SW 1271 (cell line): Measurements from ENCODE around the gene FAM124A.
A peak's percentile ranks its signal among the peaks of the same experiment; 100 is the strongest.

Experiments used
- DNase-seq, 2 experiments: peaks; one replicate each; lab custom pipeline; 2025; lab: John Stamatoyannopoulos, UW

FAM124A gene

GRCh38 chr13:51241720-51242119 is 19.5 kb downstream of the FAM124A start:
- DNase-seq, result no peak

DNA sequence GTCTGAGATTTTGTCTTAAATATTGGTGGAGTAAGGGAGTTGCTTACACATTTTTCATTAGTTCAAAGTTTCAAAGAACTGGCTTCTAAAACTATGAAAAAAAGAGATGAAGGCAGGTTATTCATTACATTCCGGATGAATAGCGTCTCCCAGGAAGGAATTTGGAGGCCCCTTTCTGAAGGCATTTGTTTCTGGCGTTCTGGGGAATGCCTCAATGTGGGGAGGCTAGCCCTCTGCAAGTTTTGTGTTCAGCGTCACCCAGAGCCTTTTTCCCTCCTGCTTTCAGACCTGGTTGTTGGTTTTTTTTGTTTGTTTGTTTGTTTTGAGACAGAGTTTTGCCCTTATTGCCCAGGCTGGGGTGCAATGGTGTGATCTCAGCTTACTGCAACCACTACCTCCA is 21.0 kb downstream of the FAM124A start:
- no peak for DNase-seq

- no peak for DNase-seq
These were observed 21.6 kb downstream of the FAM124A start for GRCh38 chr13:51243832-51244231.

DNA sequence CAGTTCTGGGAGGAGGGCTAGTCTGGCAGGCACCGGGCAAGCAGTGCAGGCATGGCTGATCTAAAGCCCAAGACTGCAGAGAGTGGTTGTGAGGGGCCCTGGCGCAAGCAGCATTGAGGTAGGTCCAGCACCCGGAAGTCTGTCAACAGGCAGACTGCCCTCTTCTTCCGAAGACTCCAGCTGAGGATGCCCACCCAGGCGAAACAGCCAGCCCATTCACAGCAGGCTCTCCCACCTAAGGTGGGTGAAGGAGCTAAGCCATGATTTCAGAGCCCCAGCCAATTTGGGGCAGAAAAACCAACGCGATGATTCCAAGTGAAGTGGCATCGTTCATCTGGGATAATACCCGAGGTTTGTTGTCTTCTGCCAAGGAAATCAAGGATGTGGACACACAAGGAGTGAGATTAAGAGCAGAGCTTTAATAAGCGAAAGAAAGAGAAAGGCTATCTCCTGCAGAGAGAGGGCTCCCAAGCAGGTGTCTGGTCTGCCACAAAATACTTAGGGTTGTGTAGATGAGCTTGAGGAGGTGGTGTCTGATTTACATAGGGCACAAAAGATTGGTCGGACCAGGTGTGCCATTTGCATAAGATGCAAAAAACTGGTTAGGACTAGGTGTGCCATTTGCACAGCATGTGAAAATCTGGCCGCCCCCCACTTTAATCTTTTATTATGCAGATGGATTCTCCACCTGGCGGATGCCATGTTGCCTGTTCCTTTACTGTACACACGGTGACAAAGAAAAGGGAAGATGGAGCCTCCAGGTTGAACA is 22.6 kb downstream of the FAM124A start:
- DNase-seq, result no peak

DNA sequence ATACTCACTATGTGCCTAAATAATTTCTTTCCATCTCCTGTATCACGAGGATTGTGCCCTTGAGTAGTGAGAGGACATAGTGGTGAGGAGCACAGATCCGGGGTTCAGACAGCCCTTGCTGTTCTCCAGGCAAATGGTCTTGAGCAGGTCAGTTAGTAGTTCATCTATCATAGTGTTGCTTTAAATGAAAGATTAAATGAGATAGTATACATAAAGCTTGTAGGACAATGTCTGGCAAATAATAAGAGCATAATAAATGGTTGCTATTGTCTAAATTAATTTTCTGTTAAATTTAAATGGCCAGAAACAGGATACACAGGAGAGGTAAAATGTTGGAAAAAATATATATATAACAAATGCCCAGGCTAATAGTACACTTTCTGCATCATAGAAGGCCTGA is 23.4 kb downstream of the FAM124A start:
- no peak for DNase-seq

DNA sequence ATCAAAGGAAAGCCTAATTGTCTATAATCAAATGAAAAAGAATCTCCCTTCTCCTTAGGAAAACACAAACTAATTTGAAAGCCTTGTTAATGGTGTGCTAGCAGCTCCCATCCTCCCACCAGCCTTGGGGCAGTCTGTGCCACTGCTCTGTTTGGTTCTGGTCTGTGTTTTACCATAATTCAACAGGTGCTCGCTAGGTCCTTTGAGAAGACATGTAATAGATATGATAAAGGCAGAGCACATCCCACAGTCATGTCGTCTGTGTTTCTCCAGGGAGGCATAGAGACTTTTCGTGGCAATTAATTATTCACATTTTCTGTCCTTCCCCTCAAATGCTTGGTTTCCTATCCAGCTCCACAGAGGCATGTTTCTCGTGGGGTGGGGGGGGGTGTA is 23.8 kb downstream of the FAM124A start:
- no peak for DNase-seq

- DNase-seq, result no peak
These were observed 24.4 kb downstream of the FAM124A start for GRCh38 chr13:51246418-51247277.

DNA sequence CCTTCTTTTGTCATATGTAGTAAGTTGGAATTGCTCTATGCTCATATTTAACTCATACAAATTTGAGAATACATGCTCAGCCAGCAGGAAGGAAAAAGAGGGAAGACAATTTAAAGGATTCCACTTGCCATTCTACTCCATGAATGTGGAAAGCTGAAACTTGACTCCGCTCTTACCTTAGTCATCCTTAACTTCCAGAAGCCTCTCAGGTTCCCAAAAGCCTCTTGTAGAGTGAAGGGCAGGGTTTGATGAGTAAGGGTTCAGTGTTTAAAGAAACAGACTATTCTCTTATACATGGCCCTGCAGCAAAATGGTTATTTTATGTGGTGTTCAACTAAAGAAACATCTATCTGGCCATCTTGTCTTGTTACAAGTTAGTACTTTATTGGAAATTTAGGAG is 27.1 kb downstream of the FAM124A start:
- DNase-seq, result no peak

DNA sequence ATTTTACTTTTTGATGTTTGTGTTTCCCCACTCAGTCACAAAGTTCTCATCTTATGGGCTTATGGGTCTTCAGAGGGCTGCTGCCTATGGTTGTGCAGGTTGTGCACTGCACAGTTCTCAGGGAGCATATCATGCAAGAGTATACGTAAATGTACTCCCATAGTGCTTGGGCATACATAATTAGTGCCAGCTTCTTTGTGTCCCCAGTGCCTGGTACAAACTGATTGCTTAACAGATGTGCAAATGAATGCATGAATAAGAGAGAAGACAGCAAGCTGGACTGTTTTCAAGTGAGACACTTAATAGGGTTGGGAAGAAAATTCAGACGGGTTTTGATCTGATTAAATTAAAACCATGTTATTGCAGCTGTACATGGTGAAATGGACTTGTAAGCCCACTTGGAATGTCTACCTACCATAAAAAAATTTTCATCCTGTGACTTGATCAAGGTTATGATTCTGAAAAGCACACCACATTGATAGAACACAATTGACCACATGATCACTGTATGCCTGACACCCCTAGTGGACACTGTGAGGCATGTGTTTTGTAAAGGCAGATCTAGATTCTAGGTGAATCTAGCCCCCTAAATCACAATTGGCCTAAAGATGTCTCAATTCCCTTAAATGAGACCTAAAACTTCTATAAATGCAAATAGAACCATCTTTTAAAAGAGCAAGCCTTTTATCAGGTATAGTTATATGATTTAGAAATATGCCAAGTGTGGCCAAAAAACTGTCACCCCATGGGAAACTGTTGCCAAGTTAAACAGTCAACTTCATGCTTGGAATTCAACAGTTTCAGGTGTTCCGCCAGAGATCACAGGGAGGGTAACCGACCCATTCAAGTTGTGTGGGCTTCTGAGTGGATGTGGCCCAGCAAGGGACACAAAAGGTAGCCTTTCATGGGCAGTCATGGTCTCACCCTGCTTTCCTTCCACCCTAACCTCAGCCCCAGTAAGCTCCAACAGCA is 27.9 kb downstream of the FAM124A start:
- DNase-seq, result peak in 1 of 2 experiments; percentile 5

GRCh38 chr13:51251480-51251879 is 29.3 kb downstream of the FAM124A start:
- DNase-seq, result no peak

- DNase-seq, result no peak
These were observed 30.8 kb downstream of the FAM124A start for GRCh38 chr13:51252954-51253532.

- DNase-seq, result no peak
These were observed 33.4 kb downstream of the FAM124A start for GRCh38 chr13:51255556-51255955.

DNA sequence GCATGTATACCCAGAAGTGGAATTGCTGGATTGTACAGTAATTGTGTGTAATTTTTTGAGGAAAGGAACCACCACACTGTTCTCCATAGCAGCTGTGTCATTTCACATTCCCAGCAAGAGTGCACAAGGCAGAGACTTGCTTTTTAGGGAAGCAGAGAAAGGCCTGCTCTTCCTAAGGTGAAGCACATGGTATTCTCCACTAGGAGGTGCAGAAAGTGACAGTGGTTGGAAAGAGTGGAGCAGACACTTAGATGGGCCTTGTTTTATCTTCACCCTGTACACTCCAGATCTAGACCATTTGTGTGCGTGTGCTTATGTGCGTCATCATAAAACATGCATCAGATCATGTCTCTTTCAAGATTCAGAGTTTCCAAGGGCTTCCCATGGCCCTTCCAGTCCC is 35.0 kb downstream of the FAM124A start:
- DNase-seq, result peak in 1 of 2 experiments; percentile 13

- DNase-seq, result no peak
These were observed 36.7 kb downstream of the FAM124A start for GRCh38 chr13:51258612-51259548.

DNA sequence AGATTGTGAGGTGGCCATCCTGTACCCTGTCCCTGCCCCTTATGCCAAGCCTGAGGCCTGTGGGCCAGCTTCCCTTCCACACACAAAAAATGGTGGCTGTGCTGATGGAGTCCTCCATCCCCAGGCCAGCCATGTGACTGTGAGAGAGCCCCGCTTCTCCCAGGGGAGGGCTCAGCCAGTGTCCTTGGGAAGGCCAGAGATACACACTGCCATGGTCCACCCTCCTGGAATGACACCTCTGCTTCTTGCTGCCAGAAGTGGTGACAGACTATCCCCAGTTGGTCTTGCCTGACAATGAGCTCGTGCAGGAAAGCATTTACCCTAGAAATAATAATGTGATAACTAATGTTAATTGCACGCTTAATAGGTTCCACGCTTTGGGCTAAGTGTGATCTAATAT is 38.0 kb downstream of the FAM124A start:
- DNase-seq, result no peak

DNA sequence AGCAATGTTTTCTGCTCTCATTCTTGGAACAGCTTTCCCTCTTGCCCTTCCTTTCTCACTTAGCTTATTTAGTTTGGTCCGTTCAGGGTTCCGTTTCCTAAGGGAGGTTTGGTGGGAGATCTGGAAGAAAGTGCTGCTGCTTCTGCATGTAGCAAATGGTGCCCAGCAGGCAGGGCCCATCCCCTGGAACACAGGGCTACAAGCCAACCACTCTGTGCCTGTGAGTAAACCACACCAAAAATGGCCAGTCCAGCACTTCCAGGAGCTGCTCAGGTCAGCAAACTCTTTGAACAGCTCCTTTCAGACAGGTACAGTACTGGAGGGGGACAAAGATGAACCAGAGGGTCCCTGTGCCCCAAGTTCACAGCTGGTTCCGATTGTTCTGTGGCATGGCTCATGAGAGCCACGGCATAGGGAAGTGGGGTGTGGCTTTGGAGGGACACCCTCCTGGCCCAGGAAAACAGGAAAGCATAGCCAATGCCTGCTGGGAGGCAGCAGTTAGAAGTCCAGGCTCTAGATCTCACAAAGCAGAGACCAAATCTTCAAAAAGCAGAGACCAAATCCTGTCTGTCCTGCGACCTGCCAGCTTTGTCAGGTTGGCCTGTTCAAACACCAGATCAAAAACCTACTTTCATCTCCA is 39.5 kb downstream of the FAM124A start:
- no peak for DNase-seq

DNA sequence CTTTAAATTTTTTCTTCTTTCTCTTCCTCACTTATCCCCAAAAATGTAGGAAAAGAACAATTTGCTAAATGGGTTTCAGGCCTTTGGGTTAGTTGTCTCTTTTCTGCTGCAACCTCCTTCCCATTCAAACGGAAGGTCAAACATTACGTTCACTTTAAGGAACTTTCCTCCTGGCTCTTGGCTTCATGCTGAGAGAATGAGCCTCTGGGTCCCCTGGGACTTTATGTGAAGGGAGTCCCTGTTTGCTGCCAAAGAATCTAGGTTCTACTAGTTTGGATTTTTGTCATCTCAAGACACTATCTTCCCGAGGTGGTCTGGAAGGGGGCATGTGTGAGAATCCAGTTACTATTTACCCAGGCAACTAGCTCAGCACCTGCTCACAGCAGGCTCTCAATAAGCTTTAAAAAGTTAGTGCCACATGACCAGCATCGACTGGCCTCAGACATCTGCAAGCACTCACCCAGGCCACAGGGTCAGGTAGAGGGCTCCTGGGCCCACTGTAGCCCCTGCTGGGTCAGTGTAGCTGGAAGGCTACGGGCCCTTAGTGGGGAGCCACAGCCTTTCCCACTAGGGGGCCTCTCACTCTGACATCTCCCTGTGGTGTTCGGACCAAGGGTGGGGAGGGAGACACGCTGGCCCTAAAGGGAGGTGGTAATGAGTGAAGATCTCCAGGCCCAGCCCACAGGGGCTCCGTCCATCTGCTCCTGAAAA is 40.5 kb downstream of the FAM124A start:
- no peak for DNase-seq

DNA sequence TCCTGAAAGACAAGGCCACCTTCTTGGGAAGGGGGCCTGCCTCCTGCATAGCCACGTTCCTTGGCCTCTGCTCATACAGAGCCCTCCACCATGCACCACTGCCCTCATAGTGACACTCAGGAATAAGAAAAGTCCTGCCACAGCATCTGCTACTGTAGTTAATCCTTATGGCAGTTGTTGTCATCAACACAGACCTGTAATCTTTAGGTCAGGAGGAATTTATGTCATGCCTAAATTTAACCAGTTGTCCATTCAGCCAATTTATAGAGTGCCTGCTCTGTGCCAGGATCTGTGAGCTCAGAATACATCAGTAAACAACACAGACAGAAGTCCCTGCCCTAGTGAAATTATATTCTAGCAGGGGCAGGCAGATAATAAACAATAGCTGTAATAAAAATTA is 44.4 kb downstream of the FAM124A start:
- DNase-seq, result no peak

DNA sequence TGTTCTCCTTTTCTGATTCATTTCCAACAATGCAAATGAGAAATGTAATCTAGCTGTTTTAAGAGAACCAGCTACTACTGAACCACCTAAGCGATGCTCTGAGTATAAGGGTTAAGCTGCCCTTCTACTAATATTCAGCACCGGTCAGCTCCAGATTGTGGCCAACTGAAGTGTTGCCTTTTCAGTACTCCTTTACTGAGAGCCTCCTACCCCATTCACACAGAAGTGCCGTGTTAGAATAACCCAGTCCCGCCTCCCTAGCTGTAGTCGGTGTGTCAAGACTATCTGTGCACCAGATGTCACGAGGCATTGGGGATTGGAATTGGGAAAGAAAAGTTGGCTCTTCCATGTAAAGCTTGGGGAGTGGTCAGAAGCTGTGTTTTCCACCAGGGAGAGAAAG is 45.4 kb downstream of the FAM124A start:
- no peak for DNase-seq
